Activated CD4-positive, alpha-beta T cell treated with anti-CD3 and anti-CD28 coated beads for 36 hours (primary cell): ENCODE results near the gene BLCAP. TPM values are rescaled to one million over a fixed set of nuclear protein-coding genes. Genes with fewer than 3 reads are reported as not detected.
A peak's percentile ranks its signal among the peaks of the same experiment; 100 is the strongest.

Experiments
- ATAC-seq: fragments of 200-7000 bp; cut with Tn5 transposase; one replicate; pipeline ENCODE4 v1.10.0; 2021; ENCODE audit warnings: mild to moderate bottlenecking, moderate library complexity
- CTCF ChIA-PET: fragments of 350-600 bp; sonication (Branson Sonifier 250); formaldehyde crosslinking; loops from one replicate; lab custom pipeline; 2021; ENCODE audit warnings: antibody characterized with exemption; lab: Charles Lee
- POLR2A ChIA-PET: fragments of 350-600 bp; sonication (Branson Sonifier 250); formaldehyde crosslinking; loops from one replicate; lab custom pipeline; 2021; ENCODE audit warnings: antibody characterized with exemption, inconsistent platforms; lab: Charles Lee
- DNase-seq: peaks from one replicate; pipeline ENCODE4 v3.0.0-alpha.2; 2020
- H3K27ac Mint-ChIP-seq: one replicate; pipeline ENCODE4 v1.8.0; 2021; ENCODE audit warnings: mixed read lengths
- H3K27me3 Mint-ChIP-seq: one replicate; pipeline ENCODE4 v1.8.0; 2021; ENCODE audit warnings: mixed read lengths
- H3K36me3 Mint-ChIP-seq: one replicate; pipeline ENCODE4 v1.8.0; 2021; ENCODE audit warnings: low read depth, mixed read lengths
- H3K4me1 Mint-ChIP-seq: one replicate; pipeline ENCODE4 v1.8.0; 2021; ENCODE audit warnings: mixed read lengths
- H3K4me3 Mint-ChIP-seq: one replicate; pipeline ENCODE4 v1.8.0; 2021; ENCODE audit warnings: mild to moderate bottlenecking, moderate library complexity, mixed read lengths
- H3K9me3 Mint-ChIP-seq: one replicate; pipeline ENCODE4 v1.8.0; 2021; ENCODE audit warnings: low read depth, mixed read lengths
- intact Hi-C, 2 experiments: fragments of 100-400 bp; cut with DNase I in 1 of 2; cut with micrococcal nuclease in 1 of 2; formaldehyde crosslinking; loops; one replicate each; pipeline versions ENCODE4 v1.14.2 to v1.15.1; 2022 to 2024; cut with DNase I, micrococcal nuclease
- total RNA-seq, 2 experiments: library from RNA; stranded (reverse); gene quantifications; one replicate each; pipeline ENCODE4 v1.2.3, GENCODE V29; 2021

The BLCAP gene
- total RNA-seq, 2 experiments from 2014 or later = 17.7 to 18.6 TPM

- Mint-ChIP-seq H3K4me1 (peaks cover 38% of the 10 kb centered on the region), H3K27me3 (no peaks in the 10 kb centered on the region), H3K27ac (no peak overlapping the region), H3K36me3 (peaks cover 10% of the 10 kb centered on the region), H3K9me3 (no peaks in the 10 kb centered on the region), H3K4me3 (no peak overlapping the region)
- intact Hi-C loops = loop anchor here in 1 of 2 experiments (10.0 kb wide), 1 partner anchor 912 kb away; the partner anchor contains the start of gene SNHG17
- POLR2A ChIA-PET = no interaction called here
- CTCF ChIA-PET = interaction anchor here (0.5 kb wide), 1 partner anchor 9 kb away, joined by 3 read pairs; no protein-coding TSS in a partner anchor
- DNase-seq (no peak), ATAC-seq (no peak)
These were observed 4.7 kb downstream of the BLCAP start for GRCh38 chr20:37523012-37523391.

DNA sequence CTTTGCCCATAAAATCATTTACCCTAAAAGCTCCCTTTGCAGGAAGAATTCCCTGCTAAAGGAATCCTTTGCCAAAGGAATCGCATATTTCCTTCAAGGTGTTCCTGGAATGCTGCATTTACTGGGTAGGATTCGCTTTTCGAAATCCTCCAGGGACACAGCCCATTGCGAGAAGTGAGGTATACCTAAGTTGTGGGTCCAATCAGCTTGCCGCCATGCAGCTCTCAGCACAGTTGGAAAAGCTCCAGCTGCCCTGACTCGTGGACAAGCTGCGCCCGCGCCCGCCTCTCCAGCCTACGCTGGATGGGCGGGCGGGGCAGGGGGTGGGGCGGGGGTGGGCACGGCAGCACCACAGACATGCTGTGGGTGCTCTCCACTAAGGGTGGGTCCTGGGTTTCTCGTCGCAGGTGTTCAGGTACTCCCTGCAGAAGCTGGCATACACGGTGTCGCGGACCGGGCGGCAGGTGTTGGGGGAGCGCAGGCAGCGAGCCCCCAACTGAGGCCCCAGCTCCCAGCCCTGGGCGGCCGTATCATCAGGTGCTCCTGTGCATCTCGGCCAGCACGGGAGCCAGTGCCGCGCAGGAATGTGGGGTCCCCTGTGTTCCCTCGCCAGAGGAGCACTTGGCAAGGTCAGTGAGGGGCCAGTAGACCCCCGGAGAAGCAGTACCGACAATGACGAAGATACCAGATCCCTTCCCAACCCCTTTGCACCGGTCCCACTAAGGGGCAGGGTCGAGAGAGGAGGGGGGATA lies 5.2 kb downstream of the BLCAP start:
- Mint-ChIP-seq H3K27ac (no peak overlapping the region), H3K9me3 (no peaks in the 10 kb centered on the region), H3K27me3 (no peaks in the 10 kb centered on the region), H3K36me3 (peaks cover 14% of the 10 kb centered on the region), H3K4me3 (no peak overlapping the region), H3K4me1 (peaks cover 38% of the 10 kb centered on the region)
- intact Hi-C loops = loop anchor here in 1 of 2 experiments (10.0 kb wide), 1 partner anchor 912 kb away; the partner anchor contains the start of gene SNHG17
- ATAC-seq (no peak), DNase-seq (no peak)
- CTCF ChIA-PET = interaction anchor here (0.6 to 1.1 kb wide), 4 partner anchors 11 to 355 kb away, joined by 3 to 4 read pairs (median 3); partner anchors contain the start of gene RPN2
- POLR2A ChIA-PET = interaction anchor here (0.5 kb wide), 1 partner anchor 344 kb away, joined by 5 read pairs; the partner anchor contains the start of gene RPN2

- intact Hi-C loops = loop anchor here in 1 of 2 experiments (10.0 kb wide), 1 partner anchor 914 kb away; the partner anchor contains the start of gene SNHG17
- Mint-ChIP-seq H3K9me3 (no peaks in the 10 kb centered on the region), H3K27me3 (no peaks in the 10 kb centered on the region), H3K36me3 (peaks cover 14% of the 10 kb centered on the region), H3K27ac (no peak within 1 kb of the TSS), H3K4me3 (peak within 1 kb of the TSS; percentile 66), H3K4me1 (peaks cover 35% of the 10 kb centered on the region)
- ChIA-PET POLR2A (interaction anchor here (0.5 to 0.7 kb wide), 3 partner anchors 10 to 524 kb away, joined by 3 to 5 read pairs (median 4); partner anchors contain the start of gene RPN2), CTCF (interaction anchor here (0.7 to 2.0 kb wide), 3 partner anchors 13 to 41 kb away, joined by 3 to 10 read pairs (median 3); no protein-coding TSS in a partner anchor)
- ATAC-seq (no peak), DNase-seq (peak; percentile 33)
These were observed 6.5 kb downstream of the BLCAP start, which contains the start of gene NNAT for GRCh38 chr20:37521061-37521771. NNAT (plus strand) TSS chr20:37521250; CDS start chr20:37521332, 82 bp downstream.

GRCh38 chr20:37520419-37520955 lies 7.2 kb downstream of the BLCAP start:
- no peak for DNase-seq
- Mint-ChIP-seq H3K4me1 (peaks cover 28% of the 10 kb centered on the region), H3K36me3 (peaks cover 14% of the 10 kb centered on the region), H3K9me3 (no peaks in the 10 kb centered on the region), H3K4me3 (peak overlapping the region; percentile 66), H3K27ac (no peak overlapping the region), H3K27me3 (no peaks in the 10 kb centered on the region)
- no peak for ATAC-seq
- ChIA-PET POLR2A (no interaction called here), CTCF (interaction anchor here (0.7 to 2.0 kb wide), 2 partner anchors 15 to 42 kb away, joined by 3 to 10 read pairs; no protein-coding TSS in a partner anchor)
- intact Hi-C loops = loop anchor here in 1 of 2 experiments (10.0 kb wide), 1 partner anchor 914 kb away; the partner anchor contains the start of gene SNHG17

GRCh38 chr20:37519508-37520418 lies 7.9 kb downstream of the BLCAP start:
- ATAC-seq = no peak
- H3K27me3 Mint-ChIP-seq = no peaks in the 10 kb centered on the region
- CTCF ChIA-PET = interaction anchor here (0.7 to 2.0 kb wide), 3 partner anchors 14 to 250 kb away, joined by 3 to 10 read pairs (median 3); no protein-coding TSS in a partner anchor
- H3K4me3 Mint-ChIP-seq = peak overlapping the region; percentile 66
- H3K4me1 Mint-ChIP-seq = peaks cover 20% of the 10 kb centered on the region
- H3K36me3 Mint-ChIP-seq = peaks cover 14% of the 10 kb centered on the region
- no peak overlapping the region for H3K27ac Mint-ChIP-seq
- POLR2A ChIA-PET = no interaction called here
- DNase-seq = no peak
- intact Hi-C loops = loop anchor here in 1 of 2 experiments (10.0 kb wide), 1 partner anchor 915 kb away; the partner anchor contains the start of gene SNHG17
- H3K9me3 Mint-ChIP-seq = no peaks in the 10 kb centered on the region

DNA sequence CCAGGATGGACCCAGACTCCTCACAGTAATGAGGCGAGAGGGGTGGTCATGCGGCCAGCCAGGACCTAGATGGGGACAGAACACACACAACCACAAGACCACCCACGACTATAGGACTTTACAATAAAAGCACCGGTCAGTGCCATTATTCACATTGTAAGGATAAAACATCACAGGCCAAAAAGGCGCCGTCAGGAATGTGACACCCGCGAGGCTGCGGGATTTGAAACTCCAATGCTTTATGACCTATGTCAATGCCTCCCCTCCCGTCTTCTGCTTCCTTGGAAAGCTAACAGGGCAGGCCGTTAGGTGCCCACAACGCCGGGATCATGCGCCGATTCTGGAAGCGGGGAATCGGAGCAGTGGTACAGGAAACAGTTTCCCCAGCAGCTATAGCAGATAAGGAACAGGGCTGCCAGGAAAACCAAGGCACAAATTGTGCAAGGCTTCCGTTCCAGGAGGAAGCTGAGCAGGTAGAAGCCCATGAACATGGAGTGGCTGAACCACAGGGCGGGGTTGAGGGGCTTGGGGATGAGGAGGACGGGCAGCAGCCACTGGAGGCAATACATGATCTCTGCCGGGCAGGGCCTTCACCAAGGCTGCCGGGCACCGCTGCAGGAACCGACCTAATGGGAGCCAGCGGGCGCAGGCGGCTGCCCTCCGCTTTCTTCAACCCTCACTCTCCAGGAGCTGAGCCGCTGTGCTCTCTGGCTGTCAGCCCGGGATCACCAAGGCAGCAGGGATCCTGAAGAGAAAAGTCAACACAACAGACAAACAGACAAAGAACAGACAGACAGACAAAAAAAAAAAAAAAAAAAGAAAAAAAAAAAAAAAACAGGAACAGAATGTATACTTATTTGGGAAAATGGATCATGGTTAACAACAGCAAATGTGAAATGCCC lies 8.8 kb downstream of the BLCAP start:
- no peak overlapping the region for H3K27ac Mint-ChIP-seq
- H3K9me3 Mint-ChIP-seq = no peaks in the 10 kb centered on the region
- H3K27me3 Mint-ChIP-seq = no peaks in the 10 kb centered on the region
- DNase-seq = no peak
- ChIA-PET POLR2A (no interaction called here), CTCF (interaction anchor here (0.7 to 2.0 kb wide), 3 partner anchors 17 to 702 kb away, joined by 3 to 10 read pairs (median 4); no protein-coding TSS in a partner anchor)
- H3K4me1 Mint-ChIP-seq = peaks cover 13% of the 10 kb centered on the region
- peaks cover 14% of the 10 kb centered on the region for H3K36me3 Mint-ChIP-seq
- no peak overlapping the region for H3K4me3 Mint-ChIP-seq
- intact Hi-C loops = no loop called here
- ATAC-seq = no peak

DNA sequence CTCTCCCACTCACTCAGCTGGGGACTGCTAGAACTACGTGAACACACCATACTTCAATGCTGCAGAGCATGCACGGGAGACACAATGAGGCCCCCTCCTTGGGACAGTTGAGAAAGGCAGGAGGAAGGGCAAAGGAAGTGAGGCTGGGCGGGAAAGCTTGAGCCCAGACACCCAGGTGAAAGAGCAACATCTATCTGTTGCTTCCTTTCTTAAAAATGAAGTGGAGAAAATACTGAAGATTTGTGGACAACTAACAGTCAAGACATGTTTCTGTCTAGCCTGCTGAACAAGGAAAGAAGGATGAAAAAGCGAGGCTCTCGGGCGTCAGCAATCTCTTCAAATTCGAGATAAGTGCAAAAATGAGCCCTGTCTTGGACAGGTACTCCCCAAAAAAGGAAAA lies 9.6 kb downstream of the BLCAP start:
- no peak overlapping the region for H3K4me3 Mint-ChIP-seq
- ATAC-seq (no peak), DNase-seq (no peak)
- intact Hi-C loops = no loop called here
- H3K27ac Mint-ChIP-seq = no peak overlapping the region
- H3K4me1 Mint-ChIP-seq = peaks cover 7% of the 10 kb centered on the region
- no peaks in the 10 kb centered on the region for H3K9me3 Mint-ChIP-seq
- no peaks in the 10 kb centered on the region for H3K27me3 Mint-ChIP-seq
- ChIA-PET POLR2A (no interaction called here), CTCF (interaction anchor here (1.2 kb wide), 1 partner anchor 703 kb away, joined by 4 read pairs; no protein-coding TSS in a partner anchor)
- peaks cover 12% of the 10 kb centered on the region for H3K36me3 Mint-ChIP-seq

- ATAC-seq (no peak), DNase-seq (no peak)
- Mint-ChIP-seq H3K4me3 (no peak overlapping the region), H3K9me3 (no peaks in the 10 kb centered on the region), H3K27ac (no peak overlapping the region), H3K27me3 (no peaks in the 10 kb centered on the region), H3K4me1 (peaks cover 7% of the 10 kb centered on the region), H3K36me3 (peaks cover 12% of the 10 kb centered on the region)
- ChIA-PET POLR2A (no interaction called here), CTCF (no interaction called here)
- intact Hi-C loops = no loop called here
These were observed 10.6 kb downstream of the BLCAP start for GRCh38 chr20:37516811-37517750.

DNA sequence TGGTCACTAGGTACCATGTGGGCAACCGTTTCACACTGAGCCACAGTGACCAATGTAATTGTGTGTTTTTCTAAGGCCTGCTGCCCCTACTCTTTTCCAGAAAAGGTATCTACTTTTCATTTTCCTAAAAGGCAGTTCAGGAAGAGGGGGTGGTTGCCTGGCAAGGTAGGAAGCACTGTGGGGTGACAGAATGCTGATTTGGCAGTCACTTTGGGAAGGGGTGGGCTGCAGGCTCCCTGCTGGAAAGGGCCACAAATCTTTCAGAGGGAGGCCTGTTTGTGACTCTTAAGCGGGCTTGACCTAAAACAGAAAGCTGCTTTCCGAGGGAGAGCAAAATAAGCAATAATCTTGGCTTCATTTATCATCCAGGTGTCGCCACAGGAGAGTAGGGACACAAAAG lies 11.8 kb downstream of the BLCAP start:
- intact Hi-C loops = no loop called here
- Mint-ChIP-seq H3K36me3 (peaks cover 10% of the 10 kb centered on the region), H3K9me3 (no peaks in the 10 kb centered on the region), H3K27me3 (no peaks in the 10 kb centered on the region), H3K4me3 (no peak overlapping the region), H3K27ac (no peak overlapping the region), H3K4me1 (peaks cover 5% of the 10 kb centered on the region)
- no peak for DNase-seq
- no peak for ATAC-seq
- CTCF ChIA-PET = no interaction called here
- POLR2A ChIA-PET = no interaction called here
